Neural progenitor cell (in vitro differentiated cells): ENCODE results near the gene RNF186. TPM values are rescaled to one million over a fixed set of nuclear protein-coding genes. Genes with fewer than 3 reads are reported as not detected.

Experiments used
- DNase-seq: peaks from one replicate; pipeline ENCODE4 v3.0.0-alpha.2; 2016; ENCODE audit warnings: low spot score
- H2AFZ ChIP-seq: fragments of 200-600 bp; sonication (generic); replicated peaks from 2 replicates; pipeline ENCODE4 v1.6.1; 2016; ENCODE audit warnings: antibody characterized with exemption
- H3F3A ChIP-seq: fragments of 200-600 bp; sonication (generic); 2 replicates; pipeline ENCODE4 v1.6.1; 2016; ENCODE audit warnings: antibody characterized with exemption, low read depth
- H3K27ac ChIP-seq: fragments of 200-600 bp; sonication (generic); 2 replicates; pipeline ENCODE4 v1.5.1; 2016; ENCODE audit warnings: mild to moderate bottlenecking
- H3K27me3 ChIP-seq: fragments of 200-600 bp; sonication (generic); 2 replicates; pipeline ENCODE4 v1.6.1; 2016; ENCODE audit warnings: mild to moderate bottlenecking, moderate library complexity
- H3K36me3 ChIP-seq: fragments of 200-600 bp; sonication (generic); 2 replicates; pipeline ENCODE4 v1.5.1; 2016
- H3K4me1 ChIP-seq: fragments of 200-600 bp; sonication (generic); 2 replicates; pipeline ENCODE4 v1.6.1; 2016; ENCODE audit warnings: mixed run types
- H3K4me2 ChIP-seq: fragments of 200-600 bp; sonication (generic); 2 replicates; pipeline ENCODE4 v1.6.1; 2016
- H3K4me3 ChIP-seq: fragments of 200-600 bp; sonication (generic); 2 replicates; pipeline ENCODE4 v1.5.1; 2016
- H3K79me2 ChIP-seq: fragments of 200-600 bp; sonication (generic); 2 replicates; pipeline ENCODE4 v1.6.1; 2016; ENCODE audit warnings: low read depth
- H3K9ac ChIP-seq: fragments of 200-600 bp; sonication (generic); 2 replicates; pipeline ENCODE4 v1.6.1; 2016
- H3K9me3 ChIP-seq: fragments of 200-600 bp; sonication (generic); 2 replicates; pipeline ENCODE4 v1.5.1; 2016; ENCODE audit warnings: low read depth
- H4K20me1 ChIP-seq: fragments of 200-600 bp; sonication (generic); 2 replicates; pipeline ENCODE4 v1.6.1; 2016; ENCODE audit warnings: low read depth
- H3K27ac Mint-ChIP-seq: 3 replicates; pipeline ENCODE4 v1.8.0; 2021; ENCODE audit warnings: mixed read lengths
- H3K27me3 Mint-ChIP-seq: 2 replicates; pipeline ENCODE4 v1.8.0; 2022; ENCODE audit warnings: low read depth, mild to moderate bottlenecking, inconsistent platforms, moderate library complexity, mixed read lengths; ENCODE audit not compliant: insufficient read depth
- H3K36me3 Mint-ChIP-seq: 3 replicates; pipeline ENCODE4 v1.8.0; 2021; ENCODE audit warnings: mixed read lengths
- H3K4me1 Mint-ChIP-seq: 3 replicates; pipeline ENCODE4 v1.8.0; 2021; ENCODE audit warnings: mixed read lengths
- H3K4me3 Mint-ChIP-seq: 3 replicates; pipeline ENCODE4 v1.8.0; 2021; ENCODE audit warnings: mild to moderate bottlenecking, moderate library complexity, mixed read lengths
- H3K9me3 Mint-ChIP-seq: 3 replicates; pipeline ENCODE4 v1.8.0; 2020; ENCODE audit warnings: mixed read lengths
- EZH2 ChIP-seq: fragments of 200-600 bp; sonication (generic); IDR thresholded peaks from 2 replicates; pipeline ENCODE4 v1.6.1; 2017; ENCODE audit warnings: antibody characterized with exemption, mild to moderate bottlenecking, moderate library complexity
- EZH2phosphoT487 ChIP-seq: fragments of 200-600 bp; sonication (generic); IDR thresholded peaks from 2 replicates; pipeline ENCODE4 v1.6.1; 2017; ENCODE audit warnings: antibody characterized with exemption
- total RNA-seq: library from RNA; depleted of rRNA; stranded (reverse); fragments of >200 nt; gene quantifications from 2 replicates; pipeline ENCODE4 v1.2.3, GENCODE V29; 2015; ENCODE audit warnings: low replicate concordance
- TF ChIP-seq, protein P1 (sequence below): fragments of 200-600 bp; sonication (generic); IDR thresholded peaks from 2 replicates; pipeline ENCODE4 v1.5.1; 2017; ENCODE audit warnings: antibody characterized with exemption, mild to moderate bottlenecking

RNF186 gene
- total RNA-seq, 1 donor from 2014 or later, result not detected

DNA sequence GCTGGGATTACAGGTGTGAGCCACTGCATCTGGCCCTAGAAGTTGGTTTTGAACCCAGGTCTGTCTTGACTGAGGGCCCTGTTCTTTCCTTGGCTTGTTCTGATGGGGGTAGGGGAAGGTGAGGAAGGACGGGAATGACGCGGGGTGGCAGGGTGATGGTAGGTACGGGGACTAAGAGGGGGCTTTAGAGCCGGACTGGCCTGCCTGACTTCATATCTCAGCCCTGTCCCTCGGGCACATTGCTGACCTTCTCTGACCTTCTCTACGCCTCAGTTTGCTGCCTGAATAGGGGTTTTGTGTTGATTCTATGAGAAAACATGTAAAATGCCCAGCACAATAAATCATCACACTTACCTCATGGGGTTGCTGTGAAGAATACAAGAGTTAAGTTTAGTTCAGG is 6.7 kb downstream of the RNF186 start:
- no peaks in the 10 kb centered on the region for H3K79me2 ChIP-seq
- Mint-ChIP-seq H3K27me3 (peaks cover 13% of the 10 kb centered on the region), H3K4me1 (peaks cover 6% of the 10 kb centered on the region), H3K27ac (no peak overlapping the region), H3K4me3 (no peak overlapping the region), H3K9me3 (peaks cover 5% of the 10 kb centered on the region), H3K36me3 (no peaks in the 10 kb centered on the region)
- no peak overlapping the region for H3K4me3 ChIP-seq
- no peak overlapping the region for H2AFZ ChIP-seq
- no peaks in the 10 kb centered on the region for H4K20me1 ChIP-seq
- no peaks in the 10 kb centered on the region for H3K9me3 ChIP-seq
- TF ChIP-seq EZH2 (no peak), EZH2phosphoT487 (no peak)
- TF ChIP-seq, protein P1, sequence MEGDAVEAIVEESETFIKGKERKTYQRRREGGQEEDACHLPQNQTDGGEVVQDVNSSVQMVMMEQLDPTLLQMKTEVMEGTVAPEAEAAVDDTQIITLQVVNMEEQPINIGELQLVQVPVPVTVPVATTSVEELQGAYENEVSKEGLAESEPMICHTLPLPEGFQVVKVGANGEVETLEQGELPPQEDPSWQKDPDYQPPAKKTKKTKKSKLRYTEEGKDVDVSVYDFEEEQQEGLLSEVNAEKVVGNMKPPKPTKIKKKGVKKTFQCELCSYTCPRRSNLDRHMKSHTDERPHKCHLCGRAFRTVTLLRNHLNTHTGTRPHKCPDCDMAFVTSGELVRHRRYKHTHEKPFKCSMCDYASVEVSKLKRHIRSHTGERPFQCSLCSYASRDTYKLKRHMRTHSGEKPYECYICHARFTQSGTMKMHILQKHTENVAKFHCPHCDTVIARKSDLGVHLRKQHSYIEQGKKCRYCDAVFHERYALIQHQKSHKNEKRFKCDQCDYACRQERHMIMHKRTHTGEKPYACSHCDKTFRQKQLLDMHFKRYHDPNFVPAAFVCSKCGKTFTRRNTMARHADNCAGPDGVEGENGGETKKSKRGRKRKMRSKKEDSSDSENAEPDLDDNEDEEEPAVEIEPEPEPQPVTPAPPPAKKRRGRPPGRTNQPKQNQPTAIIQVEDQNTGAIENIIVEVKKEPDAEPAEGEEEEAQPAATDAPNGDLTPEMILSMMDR, result no peak
- no peak for DNase-seq
- no peak overlapping the region for H3K4me2 ChIP-seq
- H3F3A ChIP-seq, result no peaks in the 10 kb centered on the region
- no peaks in the 10 kb centered on the region for H3K27me3 ChIP-seq
- no peak overlapping the region for H3K27ac ChIP-seq
- H3K9ac ChIP-seq, result no peak overlapping the region
- H3K36me3 ChIP-seq, result no peaks in the 10 kb centered on the region
- no peaks in the 10 kb centered on the region for H3K4me1 ChIP-seq

DNA sequence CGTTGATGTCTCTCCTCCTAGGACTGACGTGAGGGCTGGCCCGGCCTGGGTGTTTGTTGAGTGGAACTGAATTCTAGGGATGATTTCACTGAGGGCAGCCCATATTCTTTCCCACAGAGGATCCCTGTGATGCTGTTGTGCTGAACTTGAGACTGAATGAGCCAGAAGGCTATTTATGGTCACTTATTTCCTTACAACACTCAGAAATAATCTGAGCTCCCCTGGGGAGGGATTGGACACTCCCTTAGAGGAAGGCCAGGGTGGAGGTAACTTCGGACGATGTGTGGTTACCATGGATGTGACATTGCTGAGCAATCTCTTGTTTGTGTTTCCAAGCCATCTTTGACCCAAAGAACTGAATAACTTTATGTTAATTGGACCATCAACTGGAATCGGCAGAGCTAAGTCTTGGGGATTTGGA is 10.2 kb downstream of the RNF186 start:
- DNase-seq, result no peak
- H3K79me2 ChIP-seq, result no peaks in the 10 kb centered on the region
- Mint-ChIP-seq H3K27me3 (peaks cover 27% of the 10 kb centered on the region), H3K27ac (no peak overlapping the region), H3K36me3 (no peaks in the 10 kb centered on the region), H3K4me3 (no peak overlapping the region), H3K4me1 (peaks cover 13% of the 10 kb centered on the region), H3K9me3 (peaks cover 5% of the 10 kb centered on the region)
- no peak overlapping the region for H3K4me2 ChIP-seq
- H3K27ac ChIP-seq, result no peak overlapping the region
- H3K9me3 ChIP-seq, result no peaks in the 10 kb centered on the region
- TF ChIP-seq EZH2phosphoT487 (no peak), EZH2 (no peak)
- TF ChIP-seq, protein P1, result no peak
- peaks cover 6% of the 10 kb centered on the region for H3F3A ChIP-seq
- H3K36me3 ChIP-seq, result no peaks in the 10 kb centered on the region
- no peaks in the 10 kb centered on the region for H3K4me1 ChIP-seq
- peaks cover 28% of the 10 kb centered on the region for H3K27me3 ChIP-seq
- no peak overlapping the region for H2AFZ ChIP-seq
- no peak overlapping the region for H3K9ac ChIP-seq
- no peak overlapping the region for H3K4me3 ChIP-seq
- no peaks in the 10 kb centered on the region for H4K20me1 ChIP-seq

DNA sequence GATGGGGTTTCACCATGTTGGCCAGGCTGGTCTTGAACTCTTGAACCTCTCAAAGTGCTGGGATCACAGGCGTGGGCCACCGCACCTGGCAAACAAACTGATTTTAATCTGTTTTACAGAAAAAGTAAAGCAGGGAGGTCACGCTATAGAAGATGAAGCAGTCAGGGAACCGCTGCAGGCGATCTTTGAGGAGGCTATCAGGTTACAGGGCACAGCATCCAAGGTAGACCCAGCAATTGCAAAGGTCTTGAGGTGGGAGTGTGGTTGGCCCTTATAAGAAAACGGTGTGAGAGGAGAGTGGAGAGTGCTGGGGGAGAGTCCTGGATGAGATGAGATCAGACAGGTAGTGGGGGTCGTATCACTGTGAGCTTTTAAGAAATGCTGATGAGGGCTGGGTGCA is 12.8 kb downstream of the RNF186 start:
- H3K27me3 Mint-ChIP-seq, result peaks cover 31% of the 10 kb centered on the region
- peak; percentile 27 for DNase-seq
- no peak overlapping the region for H3K4me2 ChIP-seq

More for the DNA sequence above, 12.8 kb downstream of the RNF186 start:
- Mint-ChIP-seq H3K4me3 (no peak overlapping the region), H3K36me3 (no peaks in the 10 kb centered on the region), H3K4me1 (peaks cover 10% of the 10 kb centered on the region), H3K9me3 (no peaks in the 10 kb centered on the region), H3K27ac (no peak overlapping the region)
- Histone ChIP-seq H2AFZ (no peak overlapping the region), H3K27me3 (peaks cover 48% of the 10 kb centered on the region), H3K79me2 (no peaks in the 10 kb centered on the region), H3K9me3 (no peaks in the 10 kb centered on the region), H3K27ac (no peak overlapping the region), H4K20me1 (no peaks in the 10 kb centered on the region), H3K4me3 (no peak overlapping the region), H3K36me3 (no peaks in the 10 kb centered on the region), H3K9ac (no peak overlapping the region), H3F3A (peaks cover 14% of the 10 kb centered on the region), H3K4me1 (peaks cover 6% of the 10 kb centered on the region)
- TF ChIP-seq, protein P1, result no peak
- TF ChIP-seq EZH2phosphoT487, result no peak
- no peak for TF ChIP-seq EZH2
